Upper lobe of left lung (tissue), 4 donors: Measurements from ENCODE around the gene FRMPD4.

Experiments
- EP300 ChIP-seq, 4 donors: sonication (generic); formaldehyde crosslinking; IDR thresholded peaks; one replicate each; pipeline ENCODE4 v1.5.1; 2017; ENCODE audit warnings: antibody characterized with exemption in 4 of 4, control low read depth in 2 of 4
- POLR2A ChIP-seq, 4 donors: fragments of 450-650 bp; IDR thresholded peaks; one replicate each; pipeline ENCODE4 v1.5.1; 2016 to 2017; ENCODE audit warnings: antibody characterized with exemption in 4 of 4, mild to moderate bottlenecking in 2 of 4
- POLR2AphosphoS5 ChIP-seq, 2 donors: sonication (generic); formaldehyde crosslinking; IDR thresholded peaks; one replicate each; pipeline ENCODE4 v1.5.1; 2017; ENCODE audit warnings: antibody characterized with exemption in 2 of 2
- TF ChIP-seq, protein P1 (sequence below), 6 experiments: fragments of 450-650 bp in 4 of 6; fragments of 200-600 bp in 2 of 6; sonication (generic) in 2 of 6; IDR thresholded peaks; one replicate each; pipeline ENCODE4 v1.5.1; 2016 to 2019; ENCODE audit warnings: antibody characterized with exemption in 6 of 6

DNA sequence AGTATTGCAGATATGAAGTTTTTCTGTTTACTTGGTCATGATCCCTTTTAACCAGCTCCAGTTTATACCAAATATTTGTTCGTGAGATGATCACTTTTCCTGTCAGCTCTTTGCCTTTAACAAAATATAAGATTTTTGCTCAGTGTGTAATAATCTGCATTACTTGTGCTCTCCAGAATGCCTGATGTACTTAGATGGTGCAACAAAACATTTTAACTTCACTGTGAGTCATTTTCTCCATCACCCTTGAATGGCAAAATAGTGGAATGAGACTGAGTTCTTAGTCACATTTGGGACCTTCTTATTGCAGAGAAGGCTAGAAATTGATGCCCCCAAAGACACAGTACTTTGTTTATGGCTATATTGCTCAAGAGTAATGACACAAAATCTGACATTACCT is 252.0 kb downstream of the FRMPD4 start:
- TF ChIP-seq POLR2A (IDR thresholded peaks at IDR 0.05) = no peak
- TF ChIP-seq, protein P1, sequence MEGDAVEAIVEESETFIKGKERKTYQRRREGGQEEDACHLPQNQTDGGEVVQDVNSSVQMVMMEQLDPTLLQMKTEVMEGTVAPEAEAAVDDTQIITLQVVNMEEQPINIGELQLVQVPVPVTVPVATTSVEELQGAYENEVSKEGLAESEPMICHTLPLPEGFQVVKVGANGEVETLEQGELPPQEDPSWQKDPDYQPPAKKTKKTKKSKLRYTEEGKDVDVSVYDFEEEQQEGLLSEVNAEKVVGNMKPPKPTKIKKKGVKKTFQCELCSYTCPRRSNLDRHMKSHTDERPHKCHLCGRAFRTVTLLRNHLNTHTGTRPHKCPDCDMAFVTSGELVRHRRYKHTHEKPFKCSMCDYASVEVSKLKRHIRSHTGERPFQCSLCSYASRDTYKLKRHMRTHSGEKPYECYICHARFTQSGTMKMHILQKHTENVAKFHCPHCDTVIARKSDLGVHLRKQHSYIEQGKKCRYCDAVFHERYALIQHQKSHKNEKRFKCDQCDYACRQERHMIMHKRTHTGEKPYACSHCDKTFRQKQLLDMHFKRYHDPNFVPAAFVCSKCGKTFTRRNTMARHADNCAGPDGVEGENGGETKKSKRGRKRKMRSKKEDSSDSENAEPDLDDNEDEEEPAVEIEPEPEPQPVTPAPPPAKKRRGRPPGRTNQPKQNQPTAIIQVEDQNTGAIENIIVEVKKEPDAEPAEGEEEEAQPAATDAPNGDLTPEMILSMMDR (IDR thresholded peaks at IDR 0.05) = no peak
- TF ChIP-seq POLR2AphosphoS5 (IDR thresholded peaks at IDR 0.05) = no peak
- TF ChIP-seq EP300 (IDR thresholded peaks at IDR 0.05) = no peak
